GM19193 (cell line): ENCODE data around the gene TRPC1.

Experiments
- POLR2A ChIP-seq: IDR thresholded peaks from 4 replicates; pipeline ENCODE4 v1.6.1; 2011; ENCODE audit not compliant: insufficient read depth, insufficient read length; ENCODE audit errors: extremely low read depth

Gene TRPC1

GRCh38 chr3:142853270-142854168 is 129.7 kb downstream of the TRPC1 start:
- no peak for TF ChIP-seq POLR2A

GRCh38 chr3:142857056-142857455 is 133.2 kb downstream of the TRPC1 start:
- TF ChIP-seq POLR2A: no peak
